Measurements from ENCODE around the gene CCBE1.

- TF ChIP-seq NPAS2 (CRISPR knock-in tag; IDR thresholded peaks at IDR 0.05; ENCODE audit: borderline replicate concordance) (no peak), ZSCAN20 (CRISPR knock-in tag; IDR thresholded peaks at IDR 0.05) (no peak), RFX5 (IDR thresholded peaks at IDR 0.05) (no peak), HDAC2 (IDR thresholded peaks at IDR 0.05) (no peak), BHLHE40 (IDR thresholded peaks at IDR 0.05; ENCODE audit: low read depth, low read length) (no peak), CTCF (IDR thresholded peaks at IDR 0.05) (no peak), USF2 (IDR thresholded peaks at IDR 0.05) (no peak), POLR2AphosphoS2 (conservative IDR thresholded peaks at IDR 0.05; ENCODE audit: low read length) (no peak), MYC (IDR thresholded peaks at IDR 0.05; ENCODE audit: borderline replicate concordance, low read length) (no peak), EP300 (IDR thresholded peaks at IDR 0.05) (no peak), ESRRA (IDR thresholded peaks at IDR 0.05; ENCODE audit: borderline replicate concordance, low read length) (no peak), ATOH8 (CRISPR knock-in tag; IDR thresholded peaks at IDR 0.05; ENCODE audit: low read depth) (no peak)
Measured at GRCh38 chr18:59428018-59428417, 269.2 kb downstream of the CCBE1 start.
